ENCODE results near the gene CDRT4.

The CDRT4 gene

GRCh38 chr17:15481481-15481880 is 14.1 kb upstream of the CDRT4 start:
- Mint-ChIP-seq H3K27me3 (ENCODE audit: low read depth) (no peaks in the 10 kb centered on the region), H3K9me3 (no peaks in the 10 kb centered on the region), H3K27ac (no peak overlapping the region), H3K4me3 (no peak overlapping the region), H3K4me1 (peaks cover 17% of the 10 kb centered on the region), H3K36me3 (ENCODE audit: low read depth) (peaks cover 52% of the 10 kb centered on the region)
- no peak for TF ChIP-seq CTCF (IDR thresholded peaks at IDR 0.05; ENCODE audit: unreplicated experiment in 3 of 3)

DNA sequence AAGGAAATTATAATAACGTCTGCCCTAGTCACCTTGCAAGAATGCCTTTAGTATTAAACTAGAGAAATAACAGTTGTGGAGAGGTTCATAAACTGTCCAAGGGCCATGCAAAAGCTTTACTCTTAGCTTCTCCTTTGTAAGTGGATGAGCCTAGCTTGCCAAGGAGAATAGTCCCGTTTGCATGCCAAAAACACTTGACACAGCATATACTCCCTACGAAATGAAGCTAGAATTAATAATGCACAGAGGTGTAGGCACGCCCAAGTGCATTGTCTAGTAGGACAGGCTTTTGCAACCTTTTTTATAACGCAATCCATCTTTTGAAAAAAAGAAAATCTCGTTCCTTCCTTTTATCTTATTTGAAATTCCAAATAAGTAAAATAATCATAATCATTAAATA is 12.8 kb upstream of the CDRT4 start:
- H3K27me3 Mint-ChIP-seq (ENCODE audit: low read depth): no peaks in the 10 kb centered on the region
- H3K4me1 Mint-ChIP-seq: peaks cover 17% of the 10 kb centered on the region
- no peaks in the 10 kb centered on the region for H3K9me3 Mint-ChIP-seq
- H3K4me3 Mint-ChIP-seq: no peak overlapping the region
- TF ChIP-seq CTCF (IDR thresholded peaks at IDR 0.05; ENCODE audit: unreplicated experiment in 3 of 3): no peak
- H3K27ac Mint-ChIP-seq: peak overlapping the region; percentile 53 to 65 (median 54)
- peaks cover 51% of the 10 kb centered on the region for H3K36me3 Mint-ChIP-seq (ENCODE audit: low read depth)

DNA sequence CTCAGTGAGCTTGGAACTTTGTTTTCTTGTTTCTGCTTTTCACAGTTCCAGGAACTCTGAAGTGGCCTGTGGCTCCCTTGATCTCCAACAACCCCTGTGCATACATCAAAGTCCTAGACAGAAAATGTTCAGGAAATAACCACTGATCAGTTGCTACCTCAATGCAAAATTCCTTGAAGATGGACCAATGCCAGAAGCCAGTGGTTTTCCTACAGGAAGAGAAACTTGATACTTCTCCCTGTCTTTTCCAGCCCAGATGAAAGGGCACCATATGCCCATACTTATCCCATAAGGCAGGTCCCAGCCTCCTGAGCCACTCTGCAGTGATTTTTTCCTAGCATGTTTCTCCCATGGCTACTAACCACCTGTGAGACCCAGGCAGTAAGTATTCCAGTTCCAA is 12.3 kb upstream of the CDRT4 start:
- peaks cover 52% of the 10 kb centered on the region for H3K36me3 Mint-ChIP-seq (ENCODE audit: low read depth)
- no peak for TF ChIP-seq CTCF (IDR thresholded peaks at IDR 0.05; ENCODE audit: unreplicated experiment in 3 of 3)
- no peaks in the 10 kb centered on the region for H3K27me3 Mint-ChIP-seq (ENCODE audit: low read depth)
- H3K4me3 Mint-ChIP-seq: no peak overlapping the region
- peak overlapping the region; percentile 53 to 65 (median 54) for H3K27ac Mint-ChIP-seq
- peaks cover 17% of the 10 kb centered on the region for H3K4me1 Mint-ChIP-seq
- no peaks in the 10 kb centered on the region for H3K9me3 Mint-ChIP-seq

DNA sequence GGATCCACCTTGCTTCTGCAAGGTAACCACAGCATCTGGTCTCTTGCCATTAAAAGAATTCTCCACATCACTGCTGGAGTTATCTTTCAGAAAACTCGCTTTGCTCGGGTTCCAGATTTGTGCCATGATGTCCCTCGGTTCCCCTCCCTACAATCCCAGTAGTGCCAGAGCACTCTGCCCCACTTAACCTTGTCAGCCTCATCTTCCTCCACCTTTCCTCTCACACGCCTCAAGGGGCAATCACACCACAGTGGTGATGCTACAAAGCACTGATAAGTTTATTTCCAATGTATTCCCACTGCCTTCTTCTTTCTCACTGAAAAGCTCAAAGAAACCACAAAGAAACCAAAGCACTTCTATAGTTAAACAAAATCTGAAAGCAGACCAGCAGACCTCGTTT is 11.4 kb upstream of the CDRT4 start:
- Mint-ChIP-seq H3K36me3 (ENCODE audit: low read depth) (peaks cover 55% of the 10 kb centered on the region), H3K4me3 (no peak overlapping the region), H3K9me3 (no peaks in the 10 kb centered on the region), H3K27me3 (ENCODE audit: low read depth) (no peaks in the 10 kb centered on the region), H3K27ac (no peak overlapping the region), H3K4me1 (peaks cover 17% of the 10 kb centered on the region)
- TF ChIP-seq CTCF (IDR thresholded peaks at IDR 0.05; ENCODE audit: unreplicated experiment in 3 of 3): no peak

DNA sequence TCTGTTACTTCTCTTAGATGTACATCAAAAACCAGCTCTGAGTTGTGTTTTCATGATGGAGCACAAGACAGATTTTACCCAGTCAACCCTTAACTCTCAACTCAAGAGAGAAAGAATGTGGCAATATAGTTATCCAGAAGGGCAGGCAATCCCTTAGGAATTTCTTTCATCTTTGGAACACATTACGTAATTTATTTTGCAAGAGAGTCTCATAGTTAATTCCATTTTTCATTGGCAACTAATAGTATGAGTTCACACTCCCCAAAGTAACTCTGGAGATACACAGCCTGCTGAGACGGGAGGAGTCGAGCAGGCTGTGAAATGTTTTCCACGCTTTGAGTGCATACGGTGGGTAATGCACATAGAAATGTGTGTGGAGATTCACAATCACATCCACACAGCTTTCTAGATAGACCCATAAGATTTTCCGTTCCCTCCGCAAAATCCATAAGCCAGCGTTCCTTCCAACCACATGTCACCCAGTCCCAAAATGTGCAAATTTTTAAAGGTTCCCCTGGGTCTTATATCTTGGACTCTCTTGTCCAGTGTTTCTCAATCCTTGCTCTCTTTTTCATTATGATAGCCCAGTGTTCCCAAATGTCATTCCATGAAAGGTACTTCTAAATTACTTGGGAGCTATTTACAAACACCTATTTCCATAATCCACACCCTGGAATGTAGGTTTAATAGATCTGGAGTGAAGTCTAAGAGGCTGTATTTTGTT is 8.4 kb upstream of the CDRT4 start:
- no peak for TF ChIP-seq CTCF (IDR thresholded peaks at IDR 0.05; ENCODE audit: unreplicated experiment in 3 of 3)
- Mint-ChIP-seq H3K36me3 (ENCODE audit: low read depth) (peaks cover 44% of the 10 kb centered on the region), H3K4me3 (no peak overlapping the region), H3K27ac (no peak overlapping the region), H3K4me1 (peaks cover 17% of the 10 kb centered on the region), H3K27me3 (ENCODE audit: low read depth) (no peaks in the 10 kb centered on the region), H3K9me3 (no peaks in the 10 kb centered on the region)

GRCh38 chr17:15472891-15473290 is 5.5 kb upstream of the CDRT4 start:
- Mint-ChIP-seq H3K36me3 (ENCODE audit: low read depth) (peaks cover 35% of the 10 kb centered on the region), H3K9me3 (no peaks in the 10 kb centered on the region)
- TF ChIP-seq CTCF (IDR thresholded peaks at IDR 0.05; ENCODE audit: unreplicated experiment in 3 of 3): no peak

More at GRCh38 chr17:15472891-15473290, 5.5 kb upstream of the CDRT4 start:
- Mint-ChIP-seq H3K4me1 (peaks cover 12% of the 10 kb centered on the region), H3K27ac (no peak overlapping the region), H3K27me3 (ENCODE audit: low read depth) (no peaks in the 10 kb centered on the region), H3K4me3 (no peak overlapping the region)
